BJ (cell line): ENCODE data around the gene CAMKMT. TPM values are rescaled to one million over a fixed set of nuclear protein-coding genes. Genes with fewer than 3 reads are reported as not detected.

Source experiments
- CTCF ChIA-PET: fragments of 350-600 bp; formaldehyde crosslinking; extraction: SDS; loops from one replicate; lab custom pipeline; 2021; ENCODE audit warnings: antibody characterized with exemption, inconsistent platforms; lab: Yijun Ruan, JAX
- POLR2A ChIA-PET: fragments of 300-600 bp; sonication (Branson Sonifier 250); formaldehyde crosslinking; extraction: SDS; loops from one replicate; lab custom pipeline; 2021; ENCODE audit warnings: antibody characterized with exemption; lab: Charles Lee
- DNase-seq: peaks from one replicate; pipeline ENCODE4 v3.0.0-alpha.2; 2011; ENCODE audit warnings: low read depth
- H3K27me3 ChIP-seq: 2 replicates; pipeline ENCODE4 v1.6.0; 2011; ENCODE audit warnings: low read length; ENCODE audit not compliant: control insufficient read depth, insufficient read depth
- H3K36me3 ChIP-seq: 2 replicates; pipeline ENCODE4 v1.5.1; 2011; ENCODE audit warnings: low read length; ENCODE audit not compliant: control insufficient read depth, insufficient read depth
- H3K4me3 ChIP-seq: 2 replicates; pipeline ENCODE4 v1.5.1; 2011; ENCODE audit warnings: low read depth, mild to moderate bottlenecking, control low read depth, low read length
- polyA plus RNA-seq: library from polyadenylated mRNA; depleted of rRNA; stranded (reverse); fragments of >200 nt; gene quantifications from 2 replicates; pipeline ENCODE4 v1.2.3, GENCODE V29; 2011
- TF ChIP-seq, protein P1 (sequence below): IDR thresholded peaks from 2 replicates; pipeline ENCODE4 v1.5.1; 2011; ENCODE audit warnings: low read depth, mild to moderate bottlenecking, control low read depth, inconsistent platforms, low read length, moderate library complexity; ENCODE audit not compliant: insufficient read depth

CAMKMT gene
- polyA plus RNA-seq, 1 experiment = 2.0 TPM

DNA sequence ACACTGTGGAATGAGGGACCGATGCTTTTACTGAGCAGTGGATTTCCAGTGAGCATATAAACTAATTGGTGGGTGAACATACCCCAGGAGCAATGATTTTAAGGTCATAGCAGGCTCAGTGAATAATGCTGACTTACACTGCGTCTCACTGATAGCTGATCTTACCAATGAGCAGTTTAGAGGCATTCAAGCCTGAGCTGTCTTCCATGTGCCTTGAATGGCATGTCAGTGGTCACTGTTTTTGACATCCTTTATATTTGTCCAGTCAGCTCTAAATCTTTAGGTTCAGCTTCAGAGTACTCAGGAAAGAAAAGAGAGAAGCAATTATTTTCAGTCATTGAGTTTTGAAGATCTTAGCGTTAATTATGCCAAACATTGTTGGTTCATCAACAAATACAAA lies 88.3 kb downstream of the CAMKMT start:
- ChIA-PET CTCF (no interaction called here), POLR2A (no interaction called here)
- Histone ChIP-seq H3K27me3 (no peaks in the 10 kb centered on the region), H3K36me3 (no peaks in the 10 kb centered on the region), H3K4me3 (no peak overlapping the region)
- TF ChIP-seq, protein P1, sequence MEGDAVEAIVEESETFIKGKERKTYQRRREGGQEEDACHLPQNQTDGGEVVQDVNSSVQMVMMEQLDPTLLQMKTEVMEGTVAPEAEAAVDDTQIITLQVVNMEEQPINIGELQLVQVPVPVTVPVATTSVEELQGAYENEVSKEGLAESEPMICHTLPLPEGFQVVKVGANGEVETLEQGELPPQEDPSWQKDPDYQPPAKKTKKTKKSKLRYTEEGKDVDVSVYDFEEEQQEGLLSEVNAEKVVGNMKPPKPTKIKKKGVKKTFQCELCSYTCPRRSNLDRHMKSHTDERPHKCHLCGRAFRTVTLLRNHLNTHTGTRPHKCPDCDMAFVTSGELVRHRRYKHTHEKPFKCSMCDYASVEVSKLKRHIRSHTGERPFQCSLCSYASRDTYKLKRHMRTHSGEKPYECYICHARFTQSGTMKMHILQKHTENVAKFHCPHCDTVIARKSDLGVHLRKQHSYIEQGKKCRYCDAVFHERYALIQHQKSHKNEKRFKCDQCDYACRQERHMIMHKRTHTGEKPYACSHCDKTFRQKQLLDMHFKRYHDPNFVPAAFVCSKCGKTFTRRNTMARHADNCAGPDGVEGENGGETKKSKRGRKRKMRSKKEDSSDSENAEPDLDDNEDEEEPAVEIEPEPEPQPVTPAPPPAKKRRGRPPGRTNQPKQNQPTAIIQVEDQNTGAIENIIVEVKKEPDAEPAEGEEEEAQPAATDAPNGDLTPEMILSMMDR = no peak
- DNase-seq = no peak

DNA sequence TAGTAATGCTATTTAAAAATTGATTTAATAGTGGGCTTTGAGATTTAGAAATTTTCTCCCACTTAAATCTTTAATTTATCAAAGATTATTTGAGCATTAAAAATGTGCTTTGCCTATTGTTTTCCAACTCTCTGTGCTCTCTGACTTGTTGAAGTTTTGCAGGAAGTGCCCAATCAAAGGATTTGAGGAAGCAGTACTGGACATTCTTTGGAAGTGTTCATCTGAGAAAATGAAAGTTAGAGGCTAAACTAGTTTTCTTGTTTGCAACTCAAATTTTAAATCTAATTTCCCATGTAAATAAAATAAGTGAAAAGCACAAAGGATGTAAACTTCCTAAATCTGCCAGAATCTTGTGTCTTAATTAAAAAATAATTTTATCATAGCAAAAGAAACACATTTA lies 89.1 kb downstream of the CAMKMT start:
- Histone ChIP-seq H3K36me3 (no peaks in the 10 kb centered on the region), H3K27me3 (no peaks in the 10 kb centered on the region), H3K4me3 (no peak overlapping the region)
- DNase-seq = no peak
- ChIA-PET CTCF (no interaction called here), POLR2A (no interaction called here)
- TF ChIP-seq, protein P1 = no peak

DNA sequence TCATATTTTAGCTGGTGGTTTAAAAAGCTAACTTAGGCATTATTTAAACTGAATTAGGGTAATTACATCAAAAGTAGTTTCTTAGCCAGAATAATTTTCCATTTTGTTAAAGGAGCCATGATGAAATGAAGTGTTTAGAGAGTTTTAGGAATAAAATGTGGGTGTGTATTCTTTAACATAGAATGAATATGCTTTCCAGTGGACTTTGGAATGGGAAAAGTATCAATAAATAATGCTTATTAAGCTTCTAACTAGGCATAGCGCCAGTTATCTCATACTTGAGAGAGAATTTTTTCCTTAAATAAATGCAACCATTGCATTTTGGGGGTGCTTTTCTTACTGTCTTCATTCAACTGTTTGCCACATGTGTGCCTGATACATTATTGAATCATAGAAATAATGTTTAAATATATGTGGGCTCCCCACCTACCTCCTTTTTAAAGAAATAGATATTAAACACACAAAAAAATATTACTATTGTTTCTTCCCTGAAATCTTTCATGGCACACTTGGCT lies 90.4 kb downstream of the CAMKMT start:
- H3K36me3 ChIP-seq = no peaks in the 10 kb centered on the region
- ChIA-PET POLR2A (no interaction called here), CTCF (no interaction called here)
- no peak overlapping the region for H3K4me3 ChIP-seq
- TF ChIP-seq, protein P1 = no peak
- DNase-seq = no peak
- H3K27me3 ChIP-seq = no peaks in the 10 kb centered on the region

DNA sequence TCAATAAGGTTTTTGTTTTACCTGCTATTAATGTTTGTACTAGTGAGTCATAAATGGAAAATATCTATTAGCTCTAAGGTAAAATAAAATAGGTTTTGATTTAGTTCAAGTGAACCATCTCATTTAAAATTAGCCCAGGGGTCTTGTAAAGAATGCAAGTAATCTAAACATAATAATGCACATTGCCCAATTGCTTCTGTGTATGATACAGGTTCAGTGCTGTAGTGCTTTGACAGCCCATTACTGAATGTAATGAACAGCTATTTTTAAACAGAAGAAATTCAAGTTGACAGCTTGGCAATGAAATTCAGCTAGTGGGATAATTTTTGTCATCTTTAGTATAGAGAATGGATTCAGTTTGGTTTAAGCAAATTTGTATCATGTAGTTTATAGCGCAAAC lies 91.5 kb downstream of the CAMKMT start:
- no peak overlapping the region for H3K4me3 ChIP-seq
- TF ChIP-seq, protein P1 = no peak
- no peaks in the 10 kb centered on the region for H3K36me3 ChIP-seq
- POLR2A ChIA-PET = no interaction called here
- no peak for DNase-seq
- CTCF ChIA-PET = interaction anchor here (1.0 kb wide), 1 partner anchor 26 kb away, joined by 3 read pairs; no protein-coding TSS in a partner anchor
- no peaks in the 10 kb centered on the region for H3K27me3 ChIP-seq

DNA sequence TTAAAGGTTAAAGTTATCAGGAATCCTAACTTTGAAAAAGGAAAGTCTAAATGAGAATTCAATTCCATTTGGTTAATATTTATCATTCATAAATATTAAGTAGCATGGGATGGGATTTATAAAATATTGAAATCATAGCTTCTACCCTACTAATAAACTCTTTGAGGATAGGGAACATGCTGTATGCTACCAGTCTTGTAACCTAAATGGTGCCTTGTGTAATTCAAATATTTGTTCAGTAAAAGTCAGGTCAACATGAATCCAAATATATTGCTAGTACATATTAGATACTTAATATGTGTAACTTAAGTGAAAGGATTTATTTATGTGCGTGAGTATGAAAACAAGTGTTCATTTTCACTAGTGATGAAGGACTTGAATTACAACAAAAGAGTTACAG lies 94.1 kb downstream of the CAMKMT start:
- POLR2A ChIA-PET = no interaction called here
- Histone ChIP-seq H3K27me3 (no peaks in the 10 kb centered on the region), H3K36me3 (no peaks in the 10 kb centered on the region), H3K4me3 (no peak overlapping the region)
- DNase-seq = no peak
- TF ChIP-seq, protein P1 = no peak
- CTCF ChIA-PET = interaction anchor here (2.0 kb wide), 1 partner anchor 24 kb away, joined by 10 read pairs; no protein-coding TSS in a partner anchor
